GM06990 (cell line): ENCODE measurements around the gene CALY.
A peak's percentile ranks its signal among the peaks of the same experiment; 100 is the strongest.
"Not testable (repeated sequence)": the region's sequence is repeated elsewhere in the genome, so short reads cannot be mapped to it uniquely, and the experiment has no call there.

Experiments
- DNase-seq: peaks from one replicate; pipeline ENCODE4 v3.0.0-alpha.2; 2011; ENCODE audit not compliant: insufficient read length; ENCODE audit errors: extremely low read depth
- H3K27me3 ChIP-seq: replicated peaks from 2 replicates; pipeline ENCODE4 v1.6.0; 2011; ENCODE audit warnings: low read length; ENCODE audit not compliant: control insufficient read depth, insufficient read depth
- H3K36me3 ChIP-seq: 2 replicates; pipeline ENCODE4 v1.5.1; 2011; ENCODE audit warnings: low read length; ENCODE audit not compliant: control insufficient read depth, insufficient read depth
- H3K4me3 ChIP-seq: replicated peaks from 2 replicates; pipeline ENCODE4 v1.5.1; 2011; ENCODE audit warnings: low read depth, mild to moderate bottlenecking, control low read depth, low read length
- CTCF ChIP-seq: IDR thresholded peaks from 2 replicates; pipeline ENCODE4 v1.5.1; 2011; ENCODE audit warnings: low read length, control low read depth, mild to moderate bottlenecking, inconsistent platforms; ENCODE audit not compliant: insufficient read depth, poor library complexity, severe bottlenecking

The CALY gene

GRCh38 chr10:133375357-133376115 is 38.8 kb upstream of the CALY start:
- no peak for DNase-seq
- TF ChIP-seq CTCF, result no peak
- H3K27me3 ChIP-seq, result no peaks in the 10 kb centered on the region
- no peak overlapping the region for H3K4me3 ChIP-seq
- H3K36me3 ChIP-seq, result no peaks in the 10 kb centered on the region; the same call in 1 of the 2 replicates

GRCh38 chr10:133373174-133374090 is 36.7 kb upstream of the CALY start, which contains the start of gene ECHS1:
TSS of gene ECHS1 (minus strand) at chr10:133373354. CDS start at chr10:133373333, 21 bp downstream.
- TF ChIP-seq CTCF, result no peak
- Histone ChIP-seq H3K27me3 (no peaks in the 10 kb centered on the region), H3K4me3 (peak within 1 kb of the TSS; percentile 94), H3K36me3 (peaks cover 9% of the 10 kb centered on the region)
- peak; percentile 94 for DNase-seq

- peaks cover 10% of the 10 kb centered on the region for H3K36me3 ChIP-seq
- no peak for DNase-seq
- TF ChIP-seq CTCF, result no peak
- H3K27me3 ChIP-seq, result no peaks in the 10 kb centered on the region
- peak overlapping the region; percentile 94 for H3K4me3 ChIP-seq
These were observed 35.8 kb upstream of the CALY start for GRCh38 chr10:133372507-133372906.

- Histone ChIP-seq H3K36me3 (peaks cover 23% of the 10 kb centered on the region), H3K4me3 (no peak overlapping the region), H3K27me3 (no peaks in the 10 kb centered on the region)
- no peak for DNase-seq
- TF ChIP-seq CTCF, result no peak
These were observed 33.5 kb upstream of the CALY start for GRCh38 chr10:133370030-133370786.

- H3K4me3 ChIP-seq, result no peak overlapping the region
- H3K27me3 ChIP-seq, result no peaks in the 10 kb centered on the region
- no peak for TF ChIP-seq CTCF
- DNase-seq, result no peak
- H3K36me3 ChIP-seq, result peaks cover 27% of the 10 kb centered on the region
These were observed 31.5 kb upstream of the CALY start for GRCh38 chr10:133368153-133368552.

- not testable (repeated sequence) for DNase-seq, H3K4me3 ChIP-seq, H3K27me3 ChIP-seq
- peaks cover 33% of the 10 kb centered on the region for H3K36me3 ChIP-seq
These were observed 30.8 kb upstream of the CALY start for GRCh38 chr10:133367461-133367860.
